Esophagus muscularis mucosa (tissue), 4 donors: Measurements from ENCODE around the gene FAM221A. TPM values are rescaled to one million over a fixed set of nuclear protein-coding genes. Genes with fewer than 3 reads are reported as not detected.

Source experiments
- DNase-seq: peaks from one replicate; pipeline ENCODE4 v3.0.0-alpha.2; 2017; ENCODE audit errors: extremely low spot score
- H3K27ac ChIP-seq, 4 donors: fragments of 200-600 bp; sonication (generic); replicated peaks in 1 of 4; 1 replicate in 3 of 4; 2 replicates in 1 of 4; pipeline ENCODE4 v1.5.1; 2016 to 2019; ENCODE audit warnings: mild to moderate bottlenecking in 1 of 4
- H3K27me3 ChIP-seq, 4 donors: fragments of 200-600 bp; sonication (generic); one replicate each; pipeline versions ENCODE4 v1.5.1 to v1.6.0; 2016 to 2019
- H3K36me3 ChIP-seq, 4 donors: fragments of 200-600 bp; sonication (generic); one replicate each; pipeline ENCODE4 v1.5.1; 2016 to 2019
- H3K4me1 ChIP-seq, 4 donors: fragments of 200-600 bp; sonication (generic); one replicate each; pipeline ENCODE4 v1.5.1; 2016 to 2019
- H3K4me3 ChIP-seq, 4 donors: fragments of 200-600 bp; sonication (generic); 1 replicate in 2 of 4; 2 replicates in 2 of 4; pipeline ENCODE4 v1.5.1; 2016 to 2019; ENCODE audit warnings: mild to moderate bottlenecking in 4 of 4, moderate library complexity in 1 of 4
- H3K9me3 ChIP-seq, 4 donors: fragments of 200-600 bp; sonication (generic); 1 replicate in 3 of 4; 2 replicates in 1 of 4; pipeline ENCODE4 v1.5.1; 2016 to 2019
- EP300 ChIP-seq: sonication (generic); formaldehyde crosslinking; IDR thresholded peaks from one replicate; pipeline ENCODE4 v1.6.1; 2017; ENCODE audit warnings: antibody characterized with exemption
- POLR2A ChIP-seq: fragments of 450-650 bp; IDR thresholded peaks from one replicate; pipeline ENCODE4 v1.6.1; 2017; ENCODE audit warnings: antibody characterized with exemption, moderate library complexity, mild to moderate bottlenecking, low read depth
- POLR2AphosphoS5 ChIP-seq, 2 donors: sonication (generic); formaldehyde crosslinking; IDR thresholded peaks; one replicate each; pipeline ENCODE4 v1.6.1; 2017; ENCODE audit warnings: antibody characterized with exemption in 2 of 2
- WGBS: methylation state at CpG from one replicate; pipeline ENCODE4 v1.1.5; 2018; 5-methylcytosine and 5-hydroxymethylcytosine counted together
- intact Hi-C: fragments of 100-400 bp; cut with DNase I; formaldehyde crosslinking; loops from one replicate; pipeline ENCODE4 v1.15.1; 2023
- total RNA-seq, 4 donors: library from RNA; depleted of rRNA; stranded (reverse); fragments of >200 nt; gene quantifications; one replicate each; pipeline versions ENCODE4 v1.1.0 to v1.2.1, GENCODE V29; 2016
- TF ChIP-seq, protein P1 (sequence below), 3 experiments: fragments of 200-600 bp in 2 of 3; fragments of 450-650 bp in 1 of 3; sonication (generic) in 2 of 3; IDR thresholded peaks; one replicate each; pipeline ENCODE4 v1.5.1; 2017 to 2019; ENCODE audit warnings: antibody characterized with exemption in 3 of 3, mild to moderate bottlenecking in 2 of 3, moderate library complexity in 1 of 3

FAM221A gene
- total RNA-seq, 4 donors from 2014 or later: 4.6 to 13.3 (median 7.3) TPM

GRCh38 chr7:23691320-23691719, 11.3 kb downstream of the FAM221A start:
- intact Hi-C loops: no loop called here
- DNase-seq: no peak
- 86% methylated on average over 4 of the region's 4 CpGs for WGBS
- Histone ChIP-seq H3K27me3 (no peaks in the 10 kb centered on the region), H3K27ac (no peak overlapping the region), H3K9me3 (no peaks in the 10 kb centered on the region), H3K36me3 (peaks cover 23 to 82% (median 43%) of the 10 kb centered on the region in 4 donors), H3K4me1 (no peaks in the 10 kb centered on the region), H3K4me3 (no peak overlapping the region)
- TF ChIP-seq POLR2AphosphoS5 (IDR thresholded peaks at IDR 0.05) (no peak), POLR2A (no peak), EP300 (no peak)
- TF ChIP-seq, protein P1, sequence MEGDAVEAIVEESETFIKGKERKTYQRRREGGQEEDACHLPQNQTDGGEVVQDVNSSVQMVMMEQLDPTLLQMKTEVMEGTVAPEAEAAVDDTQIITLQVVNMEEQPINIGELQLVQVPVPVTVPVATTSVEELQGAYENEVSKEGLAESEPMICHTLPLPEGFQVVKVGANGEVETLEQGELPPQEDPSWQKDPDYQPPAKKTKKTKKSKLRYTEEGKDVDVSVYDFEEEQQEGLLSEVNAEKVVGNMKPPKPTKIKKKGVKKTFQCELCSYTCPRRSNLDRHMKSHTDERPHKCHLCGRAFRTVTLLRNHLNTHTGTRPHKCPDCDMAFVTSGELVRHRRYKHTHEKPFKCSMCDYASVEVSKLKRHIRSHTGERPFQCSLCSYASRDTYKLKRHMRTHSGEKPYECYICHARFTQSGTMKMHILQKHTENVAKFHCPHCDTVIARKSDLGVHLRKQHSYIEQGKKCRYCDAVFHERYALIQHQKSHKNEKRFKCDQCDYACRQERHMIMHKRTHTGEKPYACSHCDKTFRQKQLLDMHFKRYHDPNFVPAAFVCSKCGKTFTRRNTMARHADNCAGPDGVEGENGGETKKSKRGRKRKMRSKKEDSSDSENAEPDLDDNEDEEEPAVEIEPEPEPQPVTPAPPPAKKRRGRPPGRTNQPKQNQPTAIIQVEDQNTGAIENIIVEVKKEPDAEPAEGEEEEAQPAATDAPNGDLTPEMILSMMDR (IDR thresholded peaks at IDR 0.05): no peak

DNA sequence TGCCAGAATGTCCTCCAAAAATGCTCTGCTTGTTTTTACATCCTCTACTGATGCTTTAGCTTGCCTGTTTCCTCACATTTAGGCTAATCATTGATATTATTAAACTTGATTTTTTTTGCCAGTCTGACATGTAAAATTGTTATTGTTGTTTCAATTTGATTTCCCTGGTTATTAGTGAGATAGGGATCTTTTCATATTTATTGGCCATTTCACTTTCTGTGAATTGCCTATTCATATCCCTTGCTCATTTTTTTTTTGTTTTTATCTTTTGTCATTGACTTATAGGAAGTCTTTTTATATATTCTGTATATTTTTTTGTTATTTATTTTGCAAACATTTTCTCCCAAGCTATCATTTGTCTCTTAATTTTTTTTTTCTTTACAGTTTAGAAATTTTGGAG, 13.2 kb downstream of the FAM221A start:
- no peaks in the 10 kb centered on the region for H3K4me1 ChIP-seq
- H3K9me3 ChIP-seq: no peaks in the 10 kb centered on the region
- intact Hi-C loops: no loop called here
- H3K36me3 ChIP-seq: peaks cover 25 to 78% (median 43%) of the 10 kb centered on the region in 4 donors
- no peak for DNase-seq
- H3K27ac ChIP-seq: no peak overlapping the region
- no peaks in the 10 kb centered on the region for H3K27me3 ChIP-seq
- TF ChIP-seq, protein P1 (IDR thresholded peaks at IDR 0.05): no peak
- TF ChIP-seq POLR2AphosphoS5 (IDR thresholded peaks at IDR 0.05) (no peak), POLR2A (no peak), EP300 (no peak)
- H3K4me3 ChIP-seq: no peak overlapping the region

DNA sequence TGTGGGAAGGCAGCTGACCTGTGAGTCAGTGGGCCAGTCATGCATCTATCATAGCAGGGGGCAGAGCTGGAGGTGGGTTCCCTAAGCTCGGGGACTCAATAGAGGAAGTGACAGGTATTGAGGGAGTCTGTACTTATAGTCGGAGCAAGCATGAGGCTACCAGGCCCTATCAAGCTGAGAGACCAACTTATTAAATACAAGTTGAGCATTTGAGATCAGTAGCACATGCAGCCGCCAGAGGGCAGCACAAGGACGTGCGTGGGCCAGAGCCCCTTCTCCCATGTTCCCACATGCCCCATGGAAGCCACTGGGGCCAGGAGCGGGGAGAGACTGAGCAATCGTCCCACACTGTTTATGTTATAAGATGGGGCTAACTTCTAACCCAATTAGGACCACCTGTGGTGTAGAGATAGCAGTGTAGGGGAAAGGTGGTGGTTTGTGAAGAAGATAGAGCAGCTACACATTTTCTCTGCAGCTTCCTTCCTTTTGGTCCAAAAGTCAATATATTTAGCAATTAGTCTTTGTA, 17.0 kb downstream of the FAM221A start:
- H3K36me3 ChIP-seq: peaks cover 18 to 61% (median 27%) of the 10 kb centered on the region in 4 donors
- 38% methylated on average over 4 of the region's 7 CpGs for WGBS
- H3K27ac ChIP-seq: no peak overlapping the region
- H3K4me1 ChIP-seq: no peaks in the 10 kb centered on the region
- intact Hi-C loops: no loop called here
- no peaks in the 10 kb centered on the region for H3K27me3 ChIP-seq
- no peak for DNase-seq
- no peak overlapping the region for H3K4me3 ChIP-seq
- TF ChIP-seq EP300 (no peak), POLR2A (no peak), POLR2AphosphoS5 (IDR thresholded peaks at IDR 0.05) (no peak)
- TF ChIP-seq, protein P1 (IDR thresholded peaks at IDR 0.05): peak; percentile 36 to 61 (median 41)
- H3K9me3 ChIP-seq: no peaks in the 10 kb centered on the region

- Histone ChIP-seq H3K4me3 (no peak overlapping the region), H3K9me3 (no peaks in the 10 kb centered on the region), H3K27ac (no peak overlapping the region), H3K4me1 (no peaks in the 10 kb centered on the region), H3K27me3 (no peaks in the 10 kb centered on the region), H3K36me3 (peaks cover 4 to 58% (median 27%) of the 10 kb centered on the region in 4 donors)
- intact Hi-C loops: no loop called here
- TF ChIP-seq EP300 (no peak), POLR2A (no peak), POLR2AphosphoS5 (IDR thresholded peaks at IDR 0.05) (no peak)
- TF ChIP-seq, protein P1 (IDR thresholded peaks at IDR 0.05): no peak
- 43% methylated on average over 2 of the region's 2 CpGs for WGBS
- no peak for DNase-seq
Measured at GRCh38 chr7:23698822-23699221, 18.8 kb downstream of the FAM221A start.

- peaks cover 0 to under 1% (median 0%) of the 10 kb centered on the region in 4 donors for H3K9me3 ChIP-seq
- WGBS: 79% methylated on average over 4 of the region's 4 CpGs
- no peaks in the 10 kb centered on the region for H3K27me3 ChIP-seq
- intact Hi-C loops: no loop called here
- TF ChIP-seq EP300 (no peak), POLR2A (no peak), POLR2AphosphoS5 (IDR thresholded peaks at IDR 0.05) (no peak)
- TF ChIP-seq, protein P1 (IDR thresholded peaks at IDR 0.05): no peak
- H3K4me1 ChIP-seq: no peaks in the 10 kb centered on the region
- DNase-seq: no peak
- peaks cover 2 to 60% (median 28%) of the 10 kb centered on the region in 4 donors for H3K36me3 ChIP-seq
- no peak overlapping the region for H3K4me3 ChIP-seq
- H3K27ac ChIP-seq: no peak overlapping the region
Measured at GRCh38 chr7:23700046-23700445, 20.0 kb downstream of the FAM221A start.
